MM.1S (cell line): ENCODE results near the gene RPUSD1.

Experiments used
- DNase-seq: peaks from one replicate; pipeline ENCODE4 v3.0.0-alpha.2; 2015
- H2AFZ ChIP-seq: fragments of 300-600 bp; sonication (generic); 2 replicates; pipeline ENCODE4 v1.6.0; 2016; ENCODE audit warnings: antibody characterized with exemption, low read length
- H3F3A ChIP-seq: fragments of 300-600 bp; sonication (generic); 2 replicates; pipeline ENCODE4 v1.6.1; 2016; ENCODE audit warnings: mild to moderate bottlenecking, antibody characterized with exemption, low read length, moderate library complexity, mixed read lengths; ENCODE audit not compliant: insufficient read depth
- H3K27ac ChIP-seq: fragments of 300-600 bp; sonication (generic); 2 replicates; pipeline ENCODE4 v1.5.1; 2016; ENCODE audit warnings: mild to moderate bottlenecking, low read length
- H3K27me3 ChIP-seq: fragments of 300-600 bp; sonication (generic); replicated peaks from 2 replicates; pipeline ENCODE4 v1.6.0; 2016; ENCODE audit warnings: low read length; ENCODE audit not compliant: insufficient read depth
- H3K36me3 ChIP-seq: fragments of 300-600 bp; sonication (generic); replicated peaks from 2 replicates; pipeline ENCODE4 v1.6.1; 2016; ENCODE audit warnings: mild to moderate bottlenecking, low read length, mixed read lengths; ENCODE audit not compliant: insufficient read depth
- H3K4me1 ChIP-seq: fragments of 300-600 bp; sonication (generic); 2 replicates; pipeline ENCODE4 v1.6.1; 2016; ENCODE audit warnings: low read length, mixed read lengths
- H3K4me2 ChIP-seq: fragments of 300-600 bp; sonication (generic); 2 replicates; pipeline ENCODE4 v1.6.0; 2016; ENCODE audit warnings: low read depth, low read length
- H3K4me3 ChIP-seq: fragments of 300-600 bp; sonication (generic); 2 replicates; pipeline ENCODE4 v1.5.1; 2016; ENCODE audit warnings: low read length, mixed read lengths
- H3K79me2 ChIP-seq: fragments of 300-600 bp; sonication (generic); 2 replicates; pipeline ENCODE4 v1.6.1; 2016; ENCODE audit warnings: mixed run types, low read length, mixed read lengths
- H3K9ac ChIP-seq: fragments of 300-600 bp; sonication (generic); 2 replicates; pipeline ENCODE4 v1.6.1; 2016; ENCODE audit warnings: low read length, mixed read lengths
- H3K9me2 ChIP-seq: fragments of 300-600 bp; sonication (generic); replicated peaks from 2 replicates; pipeline ENCODE4 v1.6.1; 2016; ENCODE audit warnings: mild to moderate bottlenecking, low read length, mixed read lengths; ENCODE audit not compliant: insufficient read depth
- H3K9me3 ChIP-seq: fragments of 300-600 bp; sonication (generic); replicated peaks from 2 replicates; pipeline ENCODE4 v1.6.1; 2016; ENCODE audit warnings: mild to moderate bottlenecking, low read length, mixed read lengths; ENCODE audit not compliant: insufficient read depth
- H4K20me1 ChIP-seq: fragments of 300-600 bp; sonication (generic); 2 replicates; pipeline ENCODE4 v1.6.1; 2016; ENCODE audit warnings: mild to moderate bottlenecking, low read length, moderate library complexity, mixed read lengths; ENCODE audit not compliant: insufficient read depth
- CTCF ChIP-seq: fragments of 300-600 bp; sonication (generic); IDR thresholded peaks from 2 replicates; pipeline ENCODE4 v1.5.1; 2016; ENCODE audit warnings: antibody characterized with exemption, low read length, mixed read lengths
- EZH2 ChIP-seq: fragments of 300-600 bp; sonication (generic); optimal IDR thresholded peaks from 2 replicates; pipeline ENCODE3; 2017; ENCODE audit warnings: low read depth, mild to moderate bottlenecking, antibody characterized with exemption, low read length, mixed read lengths
- EZH2phosphoT487 ChIP-seq: fragments of 300-600 bp; sonication (generic); IDR thresholded peaks from 2 replicates; pipeline ENCODE4 v1.6.1; 2018; ENCODE audit warnings: antibody characterized with exemption, low read length

The RPUSD1 gene

DNA sequence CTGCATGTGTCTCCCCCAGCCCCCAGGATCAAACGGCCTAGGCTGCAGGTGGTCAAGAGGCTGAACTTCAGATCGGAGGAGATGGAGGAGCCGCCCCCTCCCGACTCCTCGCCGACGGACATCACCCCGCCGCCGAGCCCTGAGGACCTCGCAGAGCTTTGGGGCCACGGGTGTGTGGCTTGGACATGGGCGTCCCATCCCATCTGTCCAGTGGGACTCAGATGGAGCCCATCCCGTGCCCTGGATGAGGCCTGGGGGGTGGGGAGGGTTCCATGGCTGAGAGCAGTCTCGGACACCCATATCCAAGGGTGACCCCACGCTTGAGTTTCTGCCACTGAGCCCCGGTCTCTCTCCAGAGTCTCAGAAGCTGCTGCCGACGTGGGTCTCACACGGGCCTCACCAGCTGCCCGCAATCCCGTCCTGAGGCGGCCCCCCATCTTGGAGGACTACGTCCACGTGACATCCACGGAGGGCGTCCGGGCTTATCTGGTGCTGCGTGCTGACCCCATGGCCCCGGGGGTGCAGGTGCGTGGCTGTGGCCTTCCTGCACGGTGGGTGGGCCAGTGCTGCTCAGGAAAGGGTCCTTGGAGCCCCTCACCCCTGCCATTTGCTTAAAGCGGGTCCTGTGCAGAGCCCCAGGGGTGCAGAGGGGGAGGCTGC is 1.1 kb upstream of the RPUSD1 start:
- Histone ChIP-seq H3K27ac (no peak overlapping the region), H3F3A (no peaks in the 10 kb centered on the region), H3K36me3 (no peaks in the 10 kb centered on the region; the same call in 1 of the 2 replicates), H2AFZ (no peak overlapping the region), H3K4me1 (0 out of 2 replicates have a peak, but pooled peaks cover 9% of the 10 kb centered on the region), H3K9me2 (no peaks in the 10 kb centered on the region), H3K4me3 (peak overlapping the region; percentile 97), H3K9me3 (no peaks in the 10 kb centered on the region), H3K79me2 (peaks cover 33% of the 10 kb centered on the region), H4K20me1 (no peaks in the 10 kb centered on the region; the same call in 1 of the 2 replicates), H3K4me2 (peak overlapping the region; percentile 94), H3K27me3 (no peaks in the 10 kb centered on the region), H3K9ac (peak overlapping the region; percentile 80)
- TF ChIP-seq EZH2phosphoT487 (no peak), CTCF (no peak), EZH2 (no peak)
- no peak for DNase-seq

DNA sequence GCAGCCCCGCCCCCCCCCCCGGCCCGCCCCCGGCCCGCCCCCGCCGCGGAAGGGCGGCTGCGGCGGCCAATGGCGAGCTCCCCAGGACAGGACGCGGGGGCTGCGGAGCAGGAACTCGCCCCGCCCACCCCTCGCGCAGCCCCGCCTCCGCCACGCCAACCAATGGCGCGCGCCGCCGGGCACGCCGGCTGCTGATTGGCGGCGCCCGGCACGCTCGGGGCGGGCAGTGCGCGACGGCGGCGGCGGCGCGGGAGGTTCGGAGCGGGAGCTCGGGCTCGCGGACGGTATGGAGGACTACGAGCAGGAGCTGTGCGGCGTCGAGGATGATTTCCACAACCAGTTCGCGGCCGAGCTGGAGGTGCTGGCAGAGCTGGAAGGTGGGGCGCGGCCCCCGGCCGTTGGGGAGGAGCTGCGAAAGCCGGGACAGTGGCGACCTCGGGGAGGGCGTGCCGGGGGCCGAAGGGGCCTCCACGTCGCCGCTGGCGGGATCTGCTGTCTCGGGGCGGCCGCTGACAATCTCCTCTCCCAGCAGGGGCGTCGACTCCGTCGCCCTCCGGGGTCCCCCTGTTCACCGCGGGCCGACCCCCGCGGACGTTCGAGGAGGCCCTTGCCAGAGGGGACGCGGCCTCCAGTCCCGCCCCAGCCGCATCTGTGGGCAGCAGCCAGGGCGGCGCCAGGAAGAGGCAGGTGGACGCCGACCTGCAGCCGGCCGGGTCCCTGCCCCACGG is 382 bp upstream of the RPUSD1 start, which contains the start of gene CHTF18:
TSS of gene CHTF18 (plus strand) at position 222 of the 728 bp plus-strand sequence. CDS start at position 287, 65 bp downstream.
- peaks cover 33% of the 10 kb centered on the region for H3K79me2 ChIP-seq
- H3K9me2 ChIP-seq: no peaks in the 10 kb centered on the region
- H3K36me3 ChIP-seq: no peaks in the 10 kb centered on the region; the same call in 1 of the 2 replicates
- peak within 1 kb of the TSS; percentile 80 for H3K9ac ChIP-seq
- peak within 1 kb of the TSS; percentile 94 for H3K4me2 ChIP-seq
- peak within 1 kb of the TSS; percentile 96 for H2AFZ ChIP-seq
- no peaks in the 10 kb centered on the region for H3K9me3 ChIP-seq
- H4K20me1 ChIP-seq: no peaks in the 10 kb centered on the region; the same call in 1 of the 2 replicates
- peak within 1 kb of the TSS; percentile 97 for H3K4me3 ChIP-seq
- no peak for TF ChIP-seq CTCF
- no peak for TF ChIP-seq EZH2
- TF ChIP-seq EZH2phosphoT487: no peak
- H3K4me1 ChIP-seq: 0 out of 2 replicates have a peak, but pooled peaks cover 9% of the 10 kb centered on the region
- H3F3A ChIP-seq: no peaks in the 10 kb centered on the region
- H3K27ac ChIP-seq: peak within 1 kb of the TSS; percentile 21; the same call in 1 of the 2 replicates
- H3K27me3 ChIP-seq: no peaks in the 10 kb centered on the region
- DNase-seq: peak; percentile 92

DNA sequence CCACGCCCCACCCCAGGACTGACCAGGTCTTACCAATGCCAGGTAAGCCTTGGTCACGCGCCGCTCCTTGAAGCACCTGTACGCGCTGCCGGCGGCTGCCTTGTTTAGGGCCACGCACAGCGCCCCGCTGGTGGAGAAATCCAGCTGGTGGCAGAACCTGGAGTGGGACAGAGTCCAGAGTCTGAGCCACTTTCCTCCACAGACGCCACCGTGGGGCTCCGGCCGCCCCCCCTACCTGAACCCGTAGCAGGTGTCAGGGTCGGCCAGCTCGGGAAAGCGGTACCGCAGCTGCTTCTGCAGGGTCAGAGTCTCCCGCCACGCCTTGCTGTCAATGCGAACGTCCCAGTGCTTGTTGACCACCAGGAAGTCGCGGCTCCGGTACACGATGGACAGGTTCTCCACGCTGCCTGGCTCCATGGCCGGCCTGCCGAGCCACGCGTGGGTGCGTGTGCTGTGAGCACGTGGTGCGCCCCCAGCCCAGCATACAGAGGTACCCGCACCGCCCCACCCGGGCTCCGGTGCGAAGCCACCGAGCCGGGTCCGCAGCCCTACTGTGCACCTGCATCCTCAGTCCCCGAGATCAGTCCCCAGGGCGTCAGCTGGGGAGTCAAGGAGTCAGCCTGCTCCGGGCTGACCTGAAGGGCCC is 737 bp downstream of the RPUSD1 start:
- Histone ChIP-seq H3K4me3 (peak overlapping the region; percentile 81), H3F3A (no peaks in the 10 kb centered on the region)
- no peak for DNase-seq

More for the DNA sequence above, 737 bp downstream of the RPUSD1 start:
- no peaks in the 10 kb centered on the region for H3K9me3 ChIP-seq
- peaks cover 10% of the 10 kb centered on the region for H3K27me3 ChIP-seq
- no peaks in the 10 kb centered on the region; the same call in 1 of the 2 replicates for H4K20me1 ChIP-seq
- TF ChIP-seq EZH2phosphoT487: no peak
- no peak for TF ChIP-seq EZH2
- TF ChIP-seq CTCF: no peak
- no peaks in the 10 kb centered on the region; the same call in 1 of the 2 replicates for H3K36me3 ChIP-seq
- H3K79me2 ChIP-seq: peaks cover 33% of the 10 kb centered on the region
- no peak overlapping the region for H2AFZ ChIP-seq
- H3K9me2 ChIP-seq: no peaks in the 10 kb centered on the region
- peak overlapping the region; percentile 70 for H3K9ac ChIP-seq
- H3K27ac ChIP-seq: no peak overlapping the region
- H3K4me2 ChIP-seq: peak overlapping the region; percentile 84
- 0 out of 2 replicates have a peak, but pooled peaks cover 9% of the 10 kb centered on the region for H3K4me1 ChIP-seq
